HG03460 (cell line): ENCODE measurements around the gene PAN3.

Source experiments
- ATAC-seq: cut with Tn5 transposase; IDR thresholded peaks from one replicate; pipeline ENCODE4 v1.9.1; 2021; ENCODE audit not compliant: unreplicated experiment

The PAN3 gene

GRCh38 chr13:28219408-28220099, 81.2 kb downstream of the PAN3 start:
- ATAC-seq = no peak

DNA sequence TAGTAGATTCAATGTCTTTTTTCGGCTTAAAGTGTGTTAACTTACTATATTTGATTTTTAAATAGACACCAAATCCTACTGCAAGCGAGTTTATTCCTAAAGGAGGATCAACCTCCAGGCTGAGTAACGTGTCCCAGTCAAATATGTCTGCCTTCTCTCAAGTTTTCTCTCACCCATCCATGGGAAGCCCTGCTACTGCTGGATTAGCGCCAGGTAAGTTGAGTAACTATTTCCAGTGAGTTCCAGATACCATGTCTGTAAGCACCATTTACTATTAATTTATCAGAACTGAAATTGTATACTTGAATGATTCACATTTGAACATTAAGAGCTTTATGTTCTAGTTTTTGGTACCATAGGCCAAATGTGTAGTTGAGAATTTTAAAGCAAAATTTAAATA, 81.8 kb downstream of the PAN3 start:
- no peak for ATAC-seq

GRCh38 chr13:28229522-28230411, 91.4 kb downstream of the PAN3 start:
- ATAC-seq = no peak

GRCh38 chr13:28231642-28232041, 93.3 kb downstream of the PAN3 start:
- no peak for ATAC-seq

- ATAC-seq = no peak
Observed at GRCh38 chr13:28237944-28238343, 99.6 kb downstream of the PAN3 start.

- no peak for ATAC-seq
Observed at GRCh38 chr13:28239374-28239773, 101.0 kb downstream of the PAN3 start.

GRCh38 chr13:28245465-28245864, 107.1 kb downstream of the PAN3 start:
- ATAC-seq = no peak

DNA sequence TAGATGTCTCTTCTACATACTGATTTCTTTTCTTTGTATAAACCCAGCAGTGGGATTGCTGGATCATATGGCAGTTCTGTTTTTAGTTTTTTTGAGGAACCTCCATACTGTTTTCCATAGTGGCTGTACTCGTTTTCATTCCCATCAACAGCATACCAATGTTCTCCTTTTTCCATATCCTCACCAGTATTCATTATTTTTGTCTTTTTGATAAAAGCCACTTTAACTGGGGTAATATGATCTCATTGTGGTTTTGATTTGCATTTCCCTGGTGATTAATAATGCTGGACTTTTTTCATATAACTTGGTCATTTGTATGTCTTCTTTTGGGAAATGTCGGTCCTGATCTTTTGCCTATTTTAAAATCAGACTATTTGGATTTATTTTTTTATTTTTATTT, 108.5 kb downstream of the PAN3 start:
- no peak for ATAC-seq

DNA sequence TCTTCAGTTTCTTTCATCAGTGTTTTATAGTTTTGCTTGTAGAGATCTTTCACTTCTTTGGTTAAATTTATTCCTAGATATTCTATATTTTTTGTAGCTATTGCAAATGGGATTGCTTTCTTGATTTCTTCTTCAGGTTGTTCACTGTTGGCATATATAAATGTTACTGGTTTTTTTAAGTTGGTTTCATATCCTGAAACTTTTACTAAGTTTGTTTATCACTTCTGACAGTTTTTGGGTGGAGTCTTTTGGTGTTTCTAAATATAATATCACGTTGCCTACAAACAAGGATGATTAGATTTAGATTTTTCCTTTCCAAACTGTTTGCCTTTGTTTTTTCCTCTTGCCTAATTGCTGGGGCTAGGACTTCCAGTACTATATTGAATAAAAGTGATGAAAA, 109.7 kb downstream of the PAN3 start:
- no peak for ATAC-seq

- no peak for ATAC-seq
Observed at GRCh38 chr13:28250542-28250941, 112.2 kb downstream of the PAN3 start.

- ATAC-seq = no peak
Observed at GRCh38 chr13:28251466-28251865, 113.1 kb downstream of the PAN3 start.

- ATAC-seq = no peak
Observed at GRCh38 chr13:28252547-28252946, 114.2 kb downstream of the PAN3 start.

- ATAC-seq = no peak
Observed at GRCh38 chr13:28257305-28257704, 119.0 kb downstream of the PAN3 start.

DNA sequence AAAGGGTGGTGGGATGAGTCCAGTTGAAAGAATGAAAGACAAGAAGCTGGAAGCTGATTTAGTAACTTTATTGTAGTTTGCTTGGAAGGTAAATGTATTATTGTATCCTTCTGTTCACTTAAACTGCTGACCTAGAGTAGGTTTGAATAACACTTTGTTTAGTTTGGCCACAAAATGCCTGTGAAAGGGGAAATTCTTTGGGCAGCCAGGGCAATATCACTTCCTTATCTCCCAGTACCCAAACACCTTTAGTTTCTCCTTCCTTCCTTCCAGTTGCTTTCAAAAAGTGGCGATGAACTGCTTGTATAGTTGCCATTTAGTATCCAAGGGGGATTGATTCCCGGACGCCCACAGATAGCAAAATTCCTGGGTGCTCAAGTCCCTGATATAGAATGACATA, 120.1 kb downstream of the PAN3 start:
- no peak for ATAC-seq

DNA sequence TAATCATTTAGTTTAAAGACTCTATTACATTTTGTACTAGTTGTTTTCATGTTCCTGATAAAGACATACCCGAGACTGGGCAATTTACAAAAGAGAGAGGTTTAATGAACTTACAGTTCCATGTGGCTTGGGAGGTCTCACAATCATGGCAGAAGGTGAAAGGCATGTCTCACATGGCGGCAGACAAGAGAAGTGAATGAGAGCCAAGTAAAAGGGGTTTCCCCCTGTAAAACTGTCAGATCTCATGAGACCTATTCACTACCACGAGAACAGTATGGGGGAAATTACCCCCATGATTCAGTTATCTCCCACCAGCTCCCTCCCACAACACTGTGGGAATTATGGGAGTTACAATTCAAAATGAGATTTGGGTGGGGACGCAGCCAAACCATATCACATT, 129.2 kb downstream of the PAN3 start:
- no peak for ATAC-seq

DNA sequence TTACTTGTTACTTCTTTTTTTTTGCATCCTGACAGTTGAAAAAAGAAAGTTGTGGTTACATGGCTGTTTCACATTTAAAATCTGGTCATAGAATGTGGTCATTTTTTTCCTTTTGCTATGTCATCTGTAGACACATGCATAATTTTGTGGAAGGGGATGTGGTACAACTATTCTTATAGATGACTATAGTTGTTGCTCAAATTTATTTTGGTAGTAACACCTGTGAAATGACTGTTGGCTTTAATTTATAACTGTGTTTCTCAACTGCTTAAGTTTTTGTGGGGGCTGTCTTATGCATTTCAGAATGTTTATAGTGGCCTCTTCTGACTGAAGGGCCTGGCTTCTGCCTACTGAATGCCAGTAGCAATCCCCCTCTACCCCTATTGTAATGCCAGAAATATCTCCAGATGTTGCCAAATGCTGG, 130.5 kb downstream of the PAN3 start:
- ATAC-seq = peak; percentile 98

DNA sequence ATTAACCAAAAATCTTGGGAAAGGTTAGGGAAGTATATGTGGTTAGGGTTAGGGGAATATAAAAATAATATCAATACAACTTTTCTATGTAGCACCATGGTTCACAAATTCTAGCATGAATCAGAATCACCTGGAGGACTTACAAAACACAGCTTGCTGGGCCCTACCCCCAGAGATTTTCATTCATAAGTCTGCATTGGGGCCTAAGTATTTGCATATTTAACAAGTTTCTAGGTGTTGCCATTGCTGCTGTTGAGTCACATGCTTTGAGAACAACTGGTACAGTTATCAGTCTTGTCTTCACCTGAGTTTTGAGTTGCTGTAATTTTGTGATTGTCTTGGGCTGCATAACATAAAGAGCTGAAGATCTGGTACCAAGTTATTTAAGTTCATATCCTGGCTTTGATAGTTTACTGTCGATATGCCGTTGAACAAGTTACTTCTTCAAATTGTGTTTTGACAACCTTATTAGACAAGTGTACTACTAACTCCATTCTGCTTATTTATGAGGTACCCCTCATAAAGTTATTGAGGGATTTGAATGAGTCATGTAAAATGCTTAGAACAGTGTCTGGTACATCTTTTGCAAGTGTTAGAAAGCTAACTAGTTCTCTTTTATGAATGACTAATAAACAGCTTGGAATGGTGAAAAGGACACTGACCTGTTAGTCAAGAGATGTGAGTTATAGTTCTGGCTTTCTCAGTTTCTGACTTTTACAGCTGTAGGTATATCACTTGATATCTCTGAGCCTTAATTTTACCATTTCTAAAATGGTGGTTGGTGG, 132.9 kb downstream of the PAN3 start:
- no peak for ATAC-seq

DNA sequence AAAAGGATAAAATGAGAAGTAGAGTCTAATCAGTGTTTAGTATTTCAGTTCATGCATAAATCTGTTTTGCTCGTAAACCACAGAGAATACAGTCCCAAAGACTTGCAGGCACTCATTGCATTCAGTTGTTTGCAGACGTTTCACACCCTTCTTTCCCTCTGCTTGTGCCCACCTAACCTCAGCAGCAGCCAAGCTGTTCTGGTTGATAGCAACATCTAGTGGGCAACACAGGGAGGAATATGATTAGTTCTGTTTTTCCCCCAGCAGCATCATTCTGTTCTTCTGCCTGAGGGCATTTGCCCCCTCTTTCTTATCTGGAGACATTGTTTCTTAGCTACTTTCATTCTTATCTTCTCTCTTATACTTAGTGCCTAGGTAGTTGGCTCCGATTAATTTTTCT, 135.6 kb downstream of the PAN3 start:
- no peak for ATAC-seq

- no peak for ATAC-seq
Observed at GRCh38 chr13:28282451-28282850, 144.1 kb downstream of the PAN3 start.

GRCh38 chr13:28283600-28283999, 145.3 kb downstream of the PAN3 start:
- no peak for ATAC-seq

DNA sequence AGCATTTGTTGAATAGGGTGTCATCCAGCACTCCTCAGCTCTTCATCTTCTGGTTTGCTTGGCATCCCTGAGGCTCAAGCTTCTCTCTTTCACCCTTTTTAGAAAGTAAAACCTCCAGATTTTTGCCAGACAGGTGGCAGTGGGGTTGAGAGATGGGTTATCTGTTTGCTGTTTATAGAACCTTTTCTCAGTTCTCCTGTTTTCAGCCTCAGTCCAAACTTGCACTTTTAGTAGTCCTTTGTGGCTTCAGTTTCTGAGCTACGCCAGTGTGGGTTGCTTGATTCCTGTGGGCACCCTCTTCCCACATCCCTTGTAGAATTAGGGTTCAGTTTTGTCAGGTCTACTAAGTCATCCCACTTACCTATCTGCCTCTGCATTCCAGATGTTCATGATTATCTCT, 147.9 kb downstream of the PAN3 start:
- no peak for ATAC-seq

GRCh38 chr13:28297341-28297740, 159.0 kb downstream of the PAN3 start:
- no peak for ATAC-seq
